SH-SY5Y (cell line): ENCODE measurements around the gene ABTB2.

Experiments
- GATA2 ChIP-seq: IDR thresholded peaks from 2 replicates; pipeline ENCODE4 v1.6.1; 2011; ENCODE audit warnings: mild to moderate bottlenecking, low read depth, low read length
- GATA3 ChIP-seq: IDR thresholded peaks from 2 replicates; pipeline ENCODE4 v1.6.1; 2011; ENCODE audit warnings: low read depth, mild to moderate bottlenecking, low read length, moderate library complexity

DNA sequence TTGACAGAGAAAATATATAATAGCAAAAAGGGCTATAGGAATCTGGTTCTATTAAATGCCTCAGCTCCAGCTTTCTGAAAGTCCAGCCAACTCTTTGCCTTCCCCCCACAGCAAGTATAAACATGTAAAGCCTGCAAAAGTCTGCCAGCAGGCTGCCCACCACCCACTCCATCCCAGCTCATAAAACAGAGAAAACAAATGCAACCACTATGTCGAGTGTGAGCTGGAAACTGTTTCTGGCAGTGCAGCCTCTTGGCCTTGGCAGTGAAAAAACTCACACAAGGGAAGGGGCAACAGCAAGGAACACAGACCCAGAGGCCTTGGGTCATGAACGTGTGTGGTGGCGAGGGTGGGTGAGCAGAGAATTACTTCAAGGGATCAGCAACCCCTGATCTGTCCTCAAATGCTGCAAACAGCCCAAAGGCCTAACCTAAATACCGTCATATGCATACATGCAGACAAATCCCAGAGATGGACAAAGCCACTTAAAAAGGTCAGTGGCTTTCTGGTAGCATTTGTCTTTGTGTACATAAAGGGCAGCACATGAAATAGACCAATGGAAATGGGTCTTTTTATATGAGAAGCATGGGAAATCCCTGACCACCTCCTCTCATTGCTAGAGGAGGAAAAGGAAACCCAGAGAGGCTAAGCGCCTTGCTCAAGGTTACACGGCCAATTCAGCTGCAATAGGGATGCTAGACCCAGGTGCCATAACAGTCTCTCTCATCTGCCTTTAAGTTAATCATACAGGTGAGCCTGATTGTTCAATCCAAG is 177.6 kb downstream of the ABTB2 start:
- TF ChIP-seq GATA2 (no peak), GATA3 (no peak)
